ENCODE measurements around the gene TMEM184C. TPM values are rescaled to one million over a fixed set of nuclear protein-coding genes. Genes with fewer than 3 reads are reported as not detected.

TMEM184C gene
- total and polyA plus RNA-seq, 2 donors: 8.2 to 14.4 TPM

- WGBS: 95% methylated on average over 6 of the region's 6 CpGs
- no peak for DNase-seq (ENCODE audit: low read depth in 6 of 9, low spot score in 9 of 9)
- no peaks in the 10 kb centered on the region for H3K36me3 ChIP-seq (ENCODE audit: control insufficient read depth in 2 of 2, insufficient read depth in 2 of 2, low read length in 1 of 2)
Observed at GRCh38 chr4:147581606-147582350, 35.4 kb upstream of the TMEM184C start.

GRCh38 chr4:147582386-147583060, 34.7 kb upstream of the TMEM184C start:
- Histone ChIP-seq H3K27ac (ENCODE audit: low read depth in 1 of 2, low read length in 1 of 2) (no peak overlapping the region), H3K9me3 (ENCODE audit: control insufficient read depth in 2 of 2, insufficient read depth in 1 of 2, low read length in 1 of 2) (no peaks in the 10 kb centered on the region), H3K27me3 (ENCODE audit: control insufficient read depth in 2 of 2, insufficient read depth in 1 of 2, low read length in 1 of 2) (no peaks in the 10 kb centered on the region), H3K36me3 (ENCODE audit: control insufficient read depth in 2 of 2, insufficient read depth in 2 of 2, low read length in 1 of 2) (no peaks in the 10 kb centered on the region), H3K4me1 (ENCODE audit: control insufficient read depth in 2 of 2, insufficient read depth in 2 of 2, low read length in 2 of 2) (no peaks in the 10 kb centered on the region), H3K4me3 (ENCODE audit: low read length in 2 of 2) (no peak overlapping the region)
- DNase-seq (ENCODE audit: low read depth in 6 of 9, low spot score in 9 of 9): no peak

More at GRCh38 chr4:147581606-147582350, 35.4 kb upstream of the TMEM184C start:
- Histone ChIP-seq H3K4me1 (ENCODE audit: control insufficient read depth in 2 of 2, insufficient read depth in 2 of 2, low read length in 2 of 2) (no peaks in the 10 kb centered on the region), H3K9me3 (ENCODE audit: control insufficient read depth in 2 of 2, insufficient read depth in 1 of 2, low read length in 1 of 2) (no peaks in the 10 kb centered on the region), H3K4me3 (ENCODE audit: low read length in 2 of 2) (no peak overlapping the region), H3K27ac (ENCODE audit: low read depth in 1 of 2, low read length in 1 of 2) (no peak overlapping the region), H3K27me3 (ENCODE audit: control insufficient read depth in 2 of 2, insufficient read depth in 1 of 2, low read length in 1 of 2) (no peaks in the 10 kb centered on the region)

GRCh38 chr4:147583876-147584275, 33.3 kb upstream of the TMEM184C start:
- Histone ChIP-seq H3K4me1 (ENCODE audit: control insufficient read depth in 2 of 2, insufficient read depth in 2 of 2, low read length in 2 of 2) (no peaks in the 10 kb centered on the region), H3K27me3 (ENCODE audit: control insufficient read depth in 2 of 2, insufficient read depth in 1 of 2, low read length in 1 of 2) (no peaks in the 10 kb centered on the region), H3K27ac (ENCODE audit: low read depth in 1 of 2, low read length in 1 of 2) (no peak overlapping the region), H3K9me3 (ENCODE audit: control insufficient read depth in 2 of 2, insufficient read depth in 1 of 2, low read length in 1 of 2) (no peaks in the 10 kb centered on the region), H3K36me3 (ENCODE audit: control insufficient read depth in 2 of 2, insufficient read depth in 2 of 2, low read length in 1 of 2) (no peaks in the 10 kb centered on the region), H3K4me3 (ENCODE audit: low read length in 2 of 2) (no peak overlapping the region)
- no peak for DNase-seq (ENCODE audit: low read depth in 6 of 9, low spot score in 9 of 9)
- WGBS: 94% methylated on average over 1 of the region's 1 CpG

GRCh38 chr4:147586032-147586431, 31.2 kb upstream of the TMEM184C start:
- H3K27me3 ChIP-seq (ENCODE audit: control insufficient read depth in 2 of 2, insufficient read depth in 1 of 2, low read length in 1 of 2): no peaks in the 10 kb centered on the region
- no peak for DNase-seq (ENCODE audit: low read depth in 6 of 9, low spot score in 9 of 9)
- H3K27ac ChIP-seq (ENCODE audit: low read depth in 1 of 2, low read length in 1 of 2): no peak overlapping the region
- no peaks in the 10 kb centered on the region for H3K9me3 ChIP-seq (ENCODE audit: control insufficient read depth in 2 of 2, insufficient read depth in 1 of 2, low read length in 1 of 2)
- WGBS: 83% methylated on average over 3 of the region's 3 CpGs
- H3K36me3 ChIP-seq (ENCODE audit: control insufficient read depth in 2 of 2, insufficient read depth in 2 of 2, low read length in 1 of 2): no peaks in the 10 kb centered on the region
- no peak overlapping the region for H3K4me3 ChIP-seq (ENCODE audit: low read length in 2 of 2)
- no peaks in the 10 kb centered on the region for H3K4me1 ChIP-seq (ENCODE audit: control insufficient read depth in 2 of 2, insufficient read depth in 2 of 2, low read length in 2 of 2)

GRCh38 chr4:147586637-147587036, 30.6 kb upstream of the TMEM184C start:
- no peak for DNase-seq (ENCODE audit: low read depth in 6 of 9, low spot score in 9 of 9)
- no peaks in the 10 kb centered on the region for H3K36me3 ChIP-seq (ENCODE audit: control insufficient read depth in 2 of 2, insufficient read depth in 2 of 2, low read length in 1 of 2)
- H3K27ac ChIP-seq (ENCODE audit: low read depth in 1 of 2, low read length in 1 of 2): no peak overlapping the region
- H3K4me1 ChIP-seq (ENCODE audit: control insufficient read depth in 2 of 2, insufficient read depth in 2 of 2, low read length in 2 of 2): no peaks in the 10 kb centered on the region
- 93% methylated on average over 4 of the region's 4 CpGs for WGBS
- H3K27me3 ChIP-seq (ENCODE audit: control insufficient read depth in 2 of 2, insufficient read depth in 1 of 2, low read length in 1 of 2): no peaks in the 10 kb centered on the region
- no peaks in the 10 kb centered on the region for H3K9me3 ChIP-seq (ENCODE audit: control insufficient read depth in 2 of 2, insufficient read depth in 1 of 2, low read length in 1 of 2)
- H3K4me3 ChIP-seq (ENCODE audit: low read length in 2 of 2): no peak overlapping the region

- no peaks in the 10 kb centered on the region for H3K36me3 ChIP-seq (ENCODE audit: control insufficient read depth in 2 of 2, insufficient read depth in 2 of 2, low read length in 1 of 2)
- H3K27ac ChIP-seq (ENCODE audit: low read depth in 1 of 2, low read length in 1 of 2): no peak overlapping the region
- DNase-seq (ENCODE audit: low read depth in 6 of 9, low spot score in 9 of 9): no peak
- H3K9me3 ChIP-seq (ENCODE audit: control insufficient read depth in 2 of 2, insufficient read depth in 1 of 2, low read length in 1 of 2): no peaks in the 10 kb centered on the region
- H3K4me1 ChIP-seq (ENCODE audit: control insufficient read depth in 2 of 2, insufficient read depth in 2 of 2, low read length in 2 of 2): no peaks in the 10 kb centered on the region
- over 99% methylated on average over 3 of the region's 3 CpGs for WGBS
- no peak overlapping the region for H3K4me3 ChIP-seq (ENCODE audit: low read length in 2 of 2)
- no peaks in the 10 kb centered on the region for H3K27me3 ChIP-seq (ENCODE audit: control insufficient read depth in 2 of 2, insufficient read depth in 1 of 2, low read length in 1 of 2)
Observed at GRCh38 chr4:147587041-147587440, 30.2 kb upstream of the TMEM184C start.

GRCh38 chr4:147589586-147589985, 27.6 kb upstream of the TMEM184C start:
- no peak overlapping the region for H3K4me3 ChIP-seq (ENCODE audit: low read length in 2 of 2)
- WGBS: 93% methylated on average over 1 of the region's 1 CpG
- DNase-seq (ENCODE audit: low read depth in 6 of 9, low spot score in 9 of 9): no peak
- no peaks in the 10 kb centered on the region for H3K27me3 ChIP-seq (ENCODE audit: control insufficient read depth in 2 of 2, insufficient read depth in 1 of 2, low read length in 1 of 2)
- no peaks in the 10 kb centered on the region for H3K36me3 ChIP-seq (ENCODE audit: control insufficient read depth in 2 of 2, insufficient read depth in 2 of 2, low read length in 1 of 2)
- no peak overlapping the region for H3K27ac ChIP-seq (ENCODE audit: low read depth in 1 of 2, low read length in 1 of 2)
- H3K9me3 ChIP-seq (ENCODE audit: control insufficient read depth in 2 of 2, insufficient read depth in 1 of 2, low read length in 1 of 2): no peaks in the 10 kb centered on the region
- H3K4me1 ChIP-seq (ENCODE audit: control insufficient read depth in 2 of 2, insufficient read depth in 2 of 2, low read length in 2 of 2): no peaks in the 10 kb centered on the region

GRCh38 chr4:147590249-147590920, 26.8 kb upstream of the TMEM184C start:
- Histone ChIP-seq H3K9me3 (ENCODE audit: control insufficient read depth in 2 of 2, insufficient read depth in 1 of 2, low read length in 1 of 2) (no peaks in the 10 kb centered on the region), H3K27me3 (ENCODE audit: control insufficient read depth in 2 of 2, insufficient read depth in 1 of 2, low read length in 1 of 2) (no peaks in the 10 kb centered on the region), H3K36me3 (ENCODE audit: control insufficient read depth in 2 of 2, insufficient read depth in 2 of 2, low read length in 1 of 2) (no peaks in the 10 kb centered on the region), H3K27ac (ENCODE audit: low read depth in 1 of 2, low read length in 1 of 2) (no peak overlapping the region), H3K4me1 (ENCODE audit: control insufficient read depth in 2 of 2, insufficient read depth in 2 of 2, low read length in 2 of 2) (no peaks in the 10 kb centered on the region), H3K4me3 (ENCODE audit: low read length in 2 of 2) (no peak overlapping the region)
- 52% methylated on average over 12 of the region's 12 CpGs for WGBS
- DNase-seq (ENCODE audit: low read depth in 6 of 9, low spot score in 9 of 9): peak in 8 of 9 donors; percentile 3 to 61 (median 28)

GRCh38 chr4:147591106-147591505, 26.1 kb upstream of the TMEM184C start:
- H3K27me3 ChIP-seq (ENCODE audit: control insufficient read depth in 2 of 2, insufficient read depth in 1 of 2, low read length in 1 of 2): no peaks in the 10 kb centered on the region
- no peak overlapping the region for H3K27ac ChIP-seq (ENCODE audit: low read depth in 1 of 2, low read length in 1 of 2)
- no peaks in the 10 kb centered on the region for H3K36me3 ChIP-seq (ENCODE audit: control insufficient read depth in 2 of 2, insufficient read depth in 2 of 2, low read length in 1 of 2)
- DNase-seq (ENCODE audit: low read depth in 6 of 9, low spot score in 9 of 9): no peak
- H3K4me1 ChIP-seq (ENCODE audit: control insufficient read depth in 2 of 2, insufficient read depth in 2 of 2, low read length in 2 of 2): no peaks in the 10 kb centered on the region
- H3K4me3 ChIP-seq (ENCODE audit: low read length in 2 of 2): no peak overlapping the region
- H3K9me3 ChIP-seq (ENCODE audit: control insufficient read depth in 2 of 2, insufficient read depth in 1 of 2, low read length in 1 of 2): no peaks in the 10 kb centered on the region

All from thymus (tissue), 11 donors.